LNCaP clone FGC (cell line): Measurements from ENCODE around the gene OVOL2.
"Not testable (repeated sequence)": the region's sequence is repeated elsewhere in the genome, so short reads cannot be mapped to it uniquely, and the experiment has no call there.

Source experiments
- DNase-seq: peaks from one replicate; pipeline ENCODE4 v3.0.0-alpha.2; 2011; ENCODE audit warnings: low read depth
- H3K4me3 ChIP-seq: 2 replicates; pipeline ENCODE4 v1.5.1; 2011; ENCODE audit warnings: mild to moderate bottlenecking, low read depth, low read length, control low read depth
- TF ChIP-seq, protein P1 (sequence below): IDR thresholded peaks from 2 replicates; pipeline ENCODE4 v1.5.1; 2012; ENCODE audit warnings: mild to moderate bottlenecking; ENCODE audit not compliant: control insufficient read depth, insufficient read depth; ENCODE audit errors: extremely low read depth

Gene OVOL2

DNA sequence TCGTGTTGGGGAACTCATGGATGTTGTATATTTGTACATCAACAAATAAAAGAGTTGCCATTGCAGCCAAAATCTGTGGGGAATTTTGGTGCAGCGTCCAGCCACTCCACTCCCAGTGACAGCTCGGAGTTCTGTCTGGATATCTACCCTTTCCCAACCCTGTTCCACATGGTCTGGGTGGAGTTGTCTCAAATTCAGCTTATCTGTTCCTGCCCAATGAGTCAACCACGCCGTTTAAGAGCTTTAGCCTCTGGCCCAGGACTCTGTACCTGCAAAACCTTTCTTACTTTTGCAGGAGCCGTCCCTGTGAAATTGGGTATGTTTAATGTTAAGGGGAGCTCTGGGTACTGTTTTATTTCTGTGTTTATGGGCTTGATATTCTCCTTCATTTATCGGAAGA lies 33.9 kb upstream of the OVOL2 start:
- TF ChIP-seq, protein P1, sequence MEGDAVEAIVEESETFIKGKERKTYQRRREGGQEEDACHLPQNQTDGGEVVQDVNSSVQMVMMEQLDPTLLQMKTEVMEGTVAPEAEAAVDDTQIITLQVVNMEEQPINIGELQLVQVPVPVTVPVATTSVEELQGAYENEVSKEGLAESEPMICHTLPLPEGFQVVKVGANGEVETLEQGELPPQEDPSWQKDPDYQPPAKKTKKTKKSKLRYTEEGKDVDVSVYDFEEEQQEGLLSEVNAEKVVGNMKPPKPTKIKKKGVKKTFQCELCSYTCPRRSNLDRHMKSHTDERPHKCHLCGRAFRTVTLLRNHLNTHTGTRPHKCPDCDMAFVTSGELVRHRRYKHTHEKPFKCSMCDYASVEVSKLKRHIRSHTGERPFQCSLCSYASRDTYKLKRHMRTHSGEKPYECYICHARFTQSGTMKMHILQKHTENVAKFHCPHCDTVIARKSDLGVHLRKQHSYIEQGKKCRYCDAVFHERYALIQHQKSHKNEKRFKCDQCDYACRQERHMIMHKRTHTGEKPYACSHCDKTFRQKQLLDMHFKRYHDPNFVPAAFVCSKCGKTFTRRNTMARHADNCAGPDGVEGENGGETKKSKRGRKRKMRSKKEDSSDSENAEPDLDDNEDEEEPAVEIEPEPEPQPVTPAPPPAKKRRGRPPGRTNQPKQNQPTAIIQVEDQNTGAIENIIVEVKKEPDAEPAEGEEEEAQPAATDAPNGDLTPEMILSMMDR, result no peak
- DNase-seq, result no peak

DNA sequence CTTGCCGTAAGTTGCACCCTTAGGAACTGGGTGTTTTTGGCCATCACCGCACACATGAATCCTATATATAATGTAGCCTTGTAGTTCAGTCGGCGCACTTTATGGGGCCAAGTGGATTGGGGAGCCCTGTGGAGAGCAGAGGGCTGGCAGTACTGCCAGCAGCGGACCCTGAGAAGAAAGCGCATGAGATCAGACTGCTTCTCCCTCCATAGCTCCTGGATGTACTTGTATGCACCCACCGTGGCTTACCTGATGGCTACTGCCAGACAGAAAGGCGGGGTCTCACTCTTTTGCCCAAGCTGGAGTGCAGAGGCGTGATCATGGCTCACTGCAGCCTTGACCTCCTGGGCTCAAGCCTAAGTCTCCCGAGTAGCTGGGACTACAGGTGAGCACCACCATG lies 32.8 kb upstream of the OVOL2 start:
- TF ChIP-seq, protein P1, result no peak
- no peak overlapping the region for H3K4me3 ChIP-seq
- DNase-seq, result no peak

More for the DNA sequence above, 33.9 kb upstream of the OVOL2 start:
- H3K4me3 ChIP-seq, result no peak overlapping the region

DNA sequence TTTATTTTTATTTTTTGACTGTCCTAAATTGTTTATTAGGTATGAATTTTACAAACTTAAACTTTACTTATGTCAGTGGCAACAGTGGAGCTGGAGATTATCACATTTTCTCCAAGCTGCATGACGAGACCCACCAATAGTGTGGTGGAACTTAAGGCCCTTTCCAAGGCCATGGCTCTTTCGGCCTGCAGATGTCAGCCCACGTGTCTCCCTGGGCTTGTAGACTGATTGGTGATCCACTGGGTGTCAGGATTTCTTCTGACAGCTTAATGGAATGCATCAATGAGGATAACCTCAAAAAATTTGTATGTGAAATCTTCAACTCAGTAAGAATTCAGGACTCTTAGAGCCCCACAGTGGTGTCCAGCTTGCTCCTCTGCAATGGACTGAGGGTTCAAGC lies 32.3 kb upstream of the OVOL2 start:
- DNase-seq, result no peak
- TF ChIP-seq, protein P1, result no peak
- H3K4me3 ChIP-seq, result no peak overlapping the region

DNA sequence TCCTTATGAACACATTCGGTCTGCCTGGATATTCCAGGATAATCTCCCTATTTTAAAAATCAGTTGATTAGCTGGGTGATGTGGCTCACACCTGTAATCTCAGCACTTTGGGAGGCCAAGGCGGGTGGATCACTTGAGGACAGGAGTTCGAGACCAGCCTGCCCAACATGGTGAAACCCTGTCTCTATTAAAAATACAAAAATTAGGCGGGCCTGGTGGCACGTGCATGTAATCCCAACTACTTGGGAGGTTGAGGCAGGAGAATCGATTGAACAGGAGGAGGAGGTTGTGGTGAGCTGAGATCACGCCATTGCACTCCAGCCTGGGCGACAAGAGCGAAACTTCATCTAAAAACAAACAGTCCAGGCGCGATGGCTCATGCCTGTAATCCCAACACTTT lies 31.1 kb upstream of the OVOL2 start:
- H3K4me3 ChIP-seq, DNase-seq: not testable (repeated sequence)

DNA sequence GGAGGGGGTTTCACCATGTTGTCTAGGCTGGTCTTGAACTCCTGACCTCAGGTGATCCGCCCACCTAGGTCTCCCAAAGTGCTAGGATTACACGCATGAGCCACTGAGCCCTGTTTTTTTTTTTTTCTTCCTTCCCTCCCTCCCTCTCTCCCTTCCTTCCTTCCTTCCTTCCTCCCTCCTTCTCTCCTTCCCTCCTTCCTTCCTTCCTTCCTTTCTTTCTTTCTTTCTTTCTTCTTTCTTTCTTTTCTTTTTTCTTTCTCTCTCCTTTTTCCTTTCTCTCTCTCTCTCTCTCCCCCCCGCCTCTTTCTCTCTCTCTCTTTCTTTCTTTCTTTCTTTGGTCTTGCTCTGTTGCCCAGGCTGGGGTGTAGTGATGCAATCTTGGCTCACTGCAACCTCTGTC lies 30.6 kb upstream of the OVOL2 start:
- H3K4me3 ChIP-seq, DNase-seq: not testable (repeated sequence)

DNA sequence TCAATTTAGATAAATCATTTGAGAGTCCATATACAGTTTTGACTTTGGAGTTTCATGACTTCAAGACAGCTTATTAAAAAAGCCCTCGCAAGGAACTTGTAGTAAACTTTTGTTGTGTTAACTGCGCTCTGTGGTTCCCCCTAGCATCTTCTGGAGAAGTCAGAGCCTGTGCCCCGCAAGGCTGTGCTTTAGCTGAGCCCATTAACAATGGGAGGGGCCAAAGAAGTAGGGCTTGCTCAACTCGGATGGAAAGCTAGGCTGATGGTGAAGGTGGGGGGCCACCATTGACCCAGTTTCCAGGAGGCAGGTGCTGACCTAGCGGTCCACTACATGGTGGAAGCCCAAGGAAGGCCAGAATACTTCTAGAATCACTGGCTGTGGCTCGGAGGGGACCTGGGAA lies 29.3 kb upstream of the OVOL2 start:
- TF ChIP-seq, protein P1, result no peak
- no peak for DNase-seq
- H3K4me3 ChIP-seq, result no peak overlapping the region

DNA sequence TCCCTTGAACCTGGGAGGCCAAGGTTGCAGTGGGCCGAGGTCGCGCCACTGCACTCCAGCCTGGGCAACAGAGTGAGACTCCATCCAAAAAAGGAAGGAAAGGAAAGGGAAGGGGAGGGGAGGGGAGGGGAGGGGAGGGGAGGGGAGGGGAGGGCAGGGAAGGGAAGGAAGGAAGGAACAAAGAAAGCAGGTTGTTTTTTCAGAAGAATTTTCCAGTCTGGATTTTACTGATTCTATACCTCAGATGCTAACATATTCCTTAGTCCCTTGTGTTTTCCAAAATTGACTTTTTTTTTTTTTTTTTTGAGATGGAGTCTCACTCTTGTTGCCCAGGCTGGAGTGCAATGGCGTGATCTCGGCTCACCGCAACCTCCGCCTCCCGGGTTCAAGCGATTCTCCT lies 23.1 kb upstream of the OVOL2 start:
- not testable (repeated sequence) for DNase-seq, H3K4me3 ChIP-seq

DNA sequence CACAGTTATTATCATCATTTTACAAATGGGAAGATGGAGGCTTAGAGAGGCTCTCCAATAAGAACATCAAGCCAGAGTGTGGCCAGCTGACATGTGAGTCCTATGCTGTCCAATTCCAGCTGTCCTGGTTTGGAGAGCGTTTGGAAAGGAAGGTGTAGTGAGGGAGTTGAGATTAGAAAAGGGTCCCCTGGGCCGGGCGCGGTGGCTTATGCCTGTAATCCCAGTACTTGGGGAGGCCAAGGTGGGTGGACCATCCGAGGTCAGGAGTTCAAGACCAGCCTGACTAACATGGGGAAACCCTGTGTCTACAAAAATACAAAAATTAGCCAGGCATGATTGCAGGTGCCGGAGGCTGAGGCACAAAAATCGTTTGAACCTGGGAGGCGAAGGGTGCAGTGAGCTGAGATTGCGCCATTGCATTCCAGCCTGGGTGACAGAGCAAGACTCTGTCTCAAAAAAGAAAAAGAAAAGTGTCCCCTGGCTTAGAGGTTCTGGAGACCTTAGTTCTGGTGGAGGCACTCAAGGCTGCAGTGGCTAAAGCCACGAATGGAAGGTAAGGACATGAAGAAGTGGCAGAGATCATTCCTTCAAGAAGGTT lies 22.1 kb upstream of the OVOL2 start:
- H3K4me3 ChIP-seq, result no peak overlapping the region
- no peak for DNase-seq
- TF ChIP-seq, protein P1, result no peak

DNA sequence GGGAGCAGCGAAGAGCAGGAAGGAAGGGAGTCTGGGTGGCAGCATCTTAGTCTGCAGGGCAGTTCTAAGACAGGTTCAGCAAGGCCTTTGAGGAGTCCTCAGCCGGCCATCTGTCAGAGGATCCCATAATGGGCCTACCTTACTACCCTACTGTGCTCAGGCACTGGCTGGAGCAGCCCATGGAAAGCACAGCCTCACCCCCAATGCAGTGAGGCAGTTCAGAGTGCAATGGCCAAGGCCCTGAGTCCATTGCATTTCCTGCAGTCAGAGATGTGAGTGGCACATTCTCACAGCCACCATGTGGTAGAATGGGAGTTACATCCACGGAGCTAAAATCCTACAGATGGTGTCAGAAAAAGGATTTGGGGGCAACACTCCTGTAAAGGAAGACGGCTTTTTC lies 19.4 kb upstream of the OVOL2 start:
- no peak for DNase-seq
- no peak overlapping the region for H3K4me3 ChIP-seq
- TF ChIP-seq, protein P1, result no peak
